ENCODE results near the gene ZSCAN26. TPM values are rescaled to one million over a fixed set of nuclear protein-coding genes. Genes with fewer than 3 reads are reported as not detected.

The ZSCAN26 gene
- total RNA-seq, 3 donors from 2014 or later, result 5.5 to 6.7 (median 6.5) TPM

DNA sequence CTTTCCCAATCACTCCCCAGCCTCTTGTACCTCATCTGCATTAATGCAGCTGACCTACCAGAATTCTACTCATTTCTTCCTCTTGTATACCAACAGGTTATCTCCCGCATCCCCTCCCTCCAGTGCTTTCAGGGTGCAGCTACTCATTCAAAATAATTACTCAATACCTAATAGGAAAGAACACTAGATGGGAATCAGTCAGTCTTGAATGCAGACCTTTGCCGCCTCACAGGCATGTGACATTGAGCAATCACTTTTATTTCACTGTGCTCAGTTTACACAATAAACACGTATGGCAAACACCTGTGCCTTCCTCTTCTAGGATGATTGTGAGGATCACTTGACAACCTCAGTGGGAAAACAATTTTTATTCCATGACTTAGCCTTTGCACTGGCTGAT lies 55.7 kb downstream of the ZSCAN26 start:
- H3K4me3 Mint-ChIP-seq, result no peak overlapping the region
- ATAC-seq (no peak), DNase-seq (no peak)
- H3K9me3 Mint-ChIP-seq, result peaks cover 20% of the 10 kb centered on the region
- H3K4me1 Mint-ChIP-seq (ENCODE audit: low read depth), result no peaks in the 10 kb centered on the region
- peaks cover 7% of the 10 kb centered on the region for H3K27me3 Mint-ChIP-seq (ENCODE audit: low read depth)
- H3K36me3 Mint-ChIP-seq (ENCODE audit: insufficient read depth), result peaks cover 22% of the 10 kb centered on the region

DNA sequence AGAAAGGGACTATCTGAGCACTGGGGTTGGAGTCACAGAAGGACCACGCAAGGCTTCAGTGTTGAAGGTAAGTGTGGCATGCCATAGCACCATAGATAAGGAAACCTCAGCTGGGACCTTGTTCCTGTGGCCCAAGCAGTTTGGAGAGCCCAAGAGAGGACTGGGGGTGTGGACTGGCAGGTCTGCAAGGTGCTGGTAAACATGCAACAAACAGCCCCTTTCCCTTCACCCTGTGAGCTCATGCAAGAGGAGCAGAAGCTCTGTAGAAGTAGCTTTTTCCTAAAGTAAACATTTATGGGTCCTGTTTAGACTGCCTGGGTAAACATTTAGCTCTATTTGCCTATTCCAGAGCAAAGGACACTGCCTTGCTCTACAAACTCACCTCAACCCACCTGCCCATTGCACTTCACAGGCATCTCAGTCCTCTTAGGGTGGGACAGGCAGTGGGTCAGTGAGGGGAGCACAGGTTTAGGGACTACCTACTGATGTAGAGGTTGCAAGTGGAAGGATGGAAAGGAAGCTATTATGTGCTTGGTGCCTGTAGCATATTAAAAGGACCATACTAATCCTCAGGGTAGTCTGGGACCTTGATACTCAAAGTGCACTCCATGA lies 57.0 kb downstream of the ZSCAN26 start:
- H3K4me1 Mint-ChIP-seq (ENCODE audit: low read depth), result no peaks in the 10 kb centered on the region
- H3K27me3 Mint-ChIP-seq (ENCODE audit: low read depth), result peaks cover 4% of the 10 kb centered on the region
- peaks cover 26% of the 10 kb centered on the region for H3K36me3 Mint-ChIP-seq (ENCODE audit: insufficient read depth)
- ATAC-seq (no peak), DNase-seq (no peak)
- H3K4me3 Mint-ChIP-seq, result no peak overlapping the region
- peaks cover 24% of the 10 kb centered on the region for H3K9me3 Mint-ChIP-seq

DNA sequence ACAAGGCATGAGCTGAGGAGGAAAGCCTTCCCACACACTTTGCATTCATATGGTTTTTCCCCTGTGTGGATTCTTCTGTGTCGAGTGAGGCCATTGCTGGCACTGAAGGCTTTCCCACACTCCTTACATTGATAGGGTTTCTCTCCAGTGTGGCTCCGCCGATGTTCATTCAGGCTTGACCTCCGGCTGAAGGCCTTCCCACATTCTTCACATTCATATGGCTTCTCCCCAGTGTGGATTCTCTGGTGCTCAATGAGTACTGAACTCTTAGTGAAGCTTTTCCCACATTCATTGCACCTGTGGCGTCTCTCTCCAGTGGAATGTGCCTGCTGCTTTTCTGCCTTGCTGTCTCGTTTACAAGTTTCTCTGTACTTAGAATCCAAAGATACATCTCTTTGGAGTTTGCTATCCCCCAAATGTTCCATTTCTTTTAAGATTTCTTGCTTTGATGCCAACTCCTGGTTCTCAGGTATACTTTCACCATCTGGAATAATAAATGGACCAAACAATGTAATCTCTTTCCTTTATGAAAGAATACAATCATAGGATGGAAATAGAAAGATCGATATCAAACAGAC lies 59.5 kb downstream of the ZSCAN26 start:
- H3K4me1 Mint-ChIP-seq (ENCODE audit: low read depth), result no peaks in the 10 kb centered on the region
- DNase-seq (no peak), ATAC-seq (no peak)
- H3K27me3 Mint-ChIP-seq (ENCODE audit: low read depth), result peaks cover 4% of the 10 kb centered on the region
- peaks cover 29% of the 10 kb centered on the region for H3K9me3 Mint-ChIP-seq
- H3K36me3 Mint-ChIP-seq (ENCODE audit: insufficient read depth), result peaks cover 29% of the 10 kb centered on the region
- H3K4me3 Mint-ChIP-seq, result no peak overlapping the region

Other genes starting within 250 kb of the ZSCAN26 start
- 1 to 10 TPM; 2.0 to 2.1 (median 2.0) TPM for gene ZNF165, start 186.6 kb upstream of the ZSCAN26 start, total RNA-seq
- gene ZSCAN16, start 142.5 kb upstream of the ZSCAN26 start, total RNA-seq, result 1 to 10 TPM; 3.8 to 4.7 (median 3.9) TPM
- 10 to 100 TPM; 10.0 to 12.4 (median 11.4) TPM for gene ZKSCAN8, start 125.3 kb upstream of the ZSCAN26 start, total RNA-seq
- 1 to 10 TPM; 2.0 to 3.4 (median 2.3) TPM for gene ZSCAN9, start 41.9 kb upstream of the ZSCAN26 start, total RNA-seq
- 1 to 10 TPM; 3.4 to 4.2 (median 3.8) TPM for gene ZKSCAN4, start 14.9 kb upstream of the ZSCAN26 start, total RNA-seq
- gene NKAPL, start 7.8 kb upstream of the ZSCAN26 start, total RNA-seq, result under 1 TPM; 0.16 to 0.35 (median 0.32) TPM
- 1 to 10 TPM; 1.7 to 2.7 (median 2.3) TPM for gene PGBD1, start 14.4 kb downstream of the ZSCAN26 start, total RNA-seq
- gene ZSCAN31, start 69.0 kb downstream of the ZSCAN26 start, total RNA-seq, result 1 to 10 TPM in 1 of 3 donors, under 1 TPM in 2; 0.76 to 1.5 (median 0.83) TPM
- gene ZKSCAN3, start 82.8 kb downstream of the ZSCAN26 start, total RNA-seq, result 1 to 10 TPM; 1.9 to 2.4 (median 2.3) TPM
- 1 to 10 TPM; 2.7 to 2.8 (median 2.7) TPM for gene ZSCAN12, start 132.6 kb downstream of the ZSCAN26 start, total RNA-seq
- under 1 TPM; 0.46 to 0.76 (median 0.69) TPM for gene ZSCAN23, start 176.3 kb downstream of the ZSCAN26 start, total RNA-seq
- gene GPX6, start 248.7 kb downstream of the ZSCAN26 start, total RNA-seq, result not detected

Measured in activated T-cell treated with anti-CD3 and anti-CD28 coated beads, Interleukin-2, amount 50 U/mL, for 4 hours (primary cell).